Breast epithelium (tissue), 3 donors: ENCODE results near the gene DAND5.

Source experiments
- POLR2A ChIP-seq: fragments of 450-650 bp; IDR thresholded peaks from one replicate; pipeline ENCODE4 v1.6.1; 2016; ENCODE audit warnings: antibody characterized with exemption, mild to moderate bottlenecking, moderate library complexity
- TF ChIP-seq, protein P1 (sequence below), 3 donors: fragments of 450-650 bp; IDR thresholded peaks; one replicate each; pipeline ENCODE4 v1.5.1; 2016 to 2017; ENCODE audit warnings: antibody characterized with exemption in 3 of 3, mild to moderate bottlenecking in 3 of 3, moderate library complexity in 3 of 3

DNA sequence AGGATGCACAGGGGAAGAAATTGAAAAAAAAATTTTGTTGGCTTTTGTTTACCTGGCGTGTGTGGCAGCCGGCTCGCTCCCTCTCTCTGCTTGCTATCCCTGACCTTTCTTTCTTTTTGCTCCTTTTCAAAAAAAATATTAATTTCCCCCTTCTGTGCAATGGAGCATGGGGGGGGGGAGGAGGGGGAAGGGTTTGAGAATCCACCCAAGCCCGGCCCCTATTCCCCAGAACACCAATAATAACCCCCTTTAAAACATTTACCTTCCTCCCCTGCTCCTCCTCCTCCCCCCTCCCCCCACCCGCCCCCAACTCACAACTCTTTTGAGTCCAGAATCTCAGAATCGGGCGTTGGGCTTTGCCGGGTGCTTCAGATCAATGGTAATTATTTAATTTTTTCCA lies 54.3 kb downstream of the DAND5 start:
- no peak for TF ChIP-seq POLR2A
- TF ChIP-seq, protein P1, sequence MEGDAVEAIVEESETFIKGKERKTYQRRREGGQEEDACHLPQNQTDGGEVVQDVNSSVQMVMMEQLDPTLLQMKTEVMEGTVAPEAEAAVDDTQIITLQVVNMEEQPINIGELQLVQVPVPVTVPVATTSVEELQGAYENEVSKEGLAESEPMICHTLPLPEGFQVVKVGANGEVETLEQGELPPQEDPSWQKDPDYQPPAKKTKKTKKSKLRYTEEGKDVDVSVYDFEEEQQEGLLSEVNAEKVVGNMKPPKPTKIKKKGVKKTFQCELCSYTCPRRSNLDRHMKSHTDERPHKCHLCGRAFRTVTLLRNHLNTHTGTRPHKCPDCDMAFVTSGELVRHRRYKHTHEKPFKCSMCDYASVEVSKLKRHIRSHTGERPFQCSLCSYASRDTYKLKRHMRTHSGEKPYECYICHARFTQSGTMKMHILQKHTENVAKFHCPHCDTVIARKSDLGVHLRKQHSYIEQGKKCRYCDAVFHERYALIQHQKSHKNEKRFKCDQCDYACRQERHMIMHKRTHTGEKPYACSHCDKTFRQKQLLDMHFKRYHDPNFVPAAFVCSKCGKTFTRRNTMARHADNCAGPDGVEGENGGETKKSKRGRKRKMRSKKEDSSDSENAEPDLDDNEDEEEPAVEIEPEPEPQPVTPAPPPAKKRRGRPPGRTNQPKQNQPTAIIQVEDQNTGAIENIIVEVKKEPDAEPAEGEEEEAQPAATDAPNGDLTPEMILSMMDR (IDR thresholded peaks at IDR 0.05), result no peak
